ENCODE results near the gene SYN1.

The SYN1 gene

GRCh38 chrX:47572773-47573340 lies 46.8 kb downstream of the SYN1 start:
- DNase-seq (ENCODE audit: low spot score), result no peak

- DNase-seq (ENCODE audit: low spot score), result no peak
These were observed 47.8 kb downstream of the SYN1 start for GRCh38 chrX:47571896-47572295.

GRCh38 chrX:47571215-47571614 lies 48.4 kb downstream of the SYN1 start:
- no peak for DNase-seq (ENCODE audit: low spot score)

GRCh38 chrX:47570794-47571193 lies 48.9 kb downstream of the SYN1 start:
- no peak for DNase-seq (ENCODE audit: low spot score)

GRCh38 chrX:47568656-47569295 lies 50.9 kb downstream of the SYN1 start:
- peak; percentile 55 for DNase-seq (ENCODE audit: low spot score)

GRCh38 chrX:47566841-47567240 lies 52.8 kb downstream of the SYN1 start:
- no peak for DNase-seq (ENCODE audit: low spot score)

GRCh38 chrX:47564438-47565085 lies 55.1 kb downstream of the SYN1 start:
- no peak for DNase-seq (ENCODE audit: low spot score)

GRCh38 chrX:47563801-47564315 lies 55.8 kb downstream of the SYN1 start:
- DNase-seq (ENCODE audit: low spot score), result no peak

- DNase-seq (ENCODE audit: low spot score), result peak; percentile 41
These were observed 56.9 kb downstream of the SYN1 start for GRCh38 chrX:47562615-47563243.

- DNase-seq (ENCODE audit: low spot score), result no peak
These were observed 58.0 kb downstream of the SYN1 start for GRCh38 chrX:47561659-47562151.

- DNase-seq (ENCODE audit: low spot score), result peak; percentile 99
These were observed 58.6 kb downstream of the SYN1 start, which contains the start of gene ARAF for GRCh38 chrX:47560934-47561658. Gene ARAF, plus strand, starts transcription at chrX:47561205. Its CDS starts 1,763 bp downstream, at chrX:47562968.

- DNase-seq (ENCODE audit: low spot score), result peak; percentile 8
These were observed 59.3 kb downstream of the SYN1 start for GRCh38 chrX:47560179-47560933.

- no peak for DNase-seq (ENCODE audit: low spot score)
These were observed 61.2 kb downstream of the SYN1 start for GRCh38 chrX:47558436-47558835.

- peak; percentile 77 for DNase-seq (ENCODE audit: low spot score)
These were observed 63.5 kb downstream of the SYN1 start for GRCh38 chrX:47556045-47556623.

GRCh38 chrX:47543496-47543895 lies 76.2 kb downstream of the SYN1 start:
- no peak for DNase-seq (ENCODE audit: low spot score)

- no peak for DNase-seq (ENCODE audit: low spot score)
These were observed 78.7 kb downstream of the SYN1 start for GRCh38 chrX:47540754-47541538.

- no peak for DNase-seq (ENCODE audit: low spot score)
These were observed 79.8 kb downstream of the SYN1 start for GRCh38 chrX:47539860-47540259.

- DNase-seq (ENCODE audit: low spot score), result no peak
These were observed 89.6 kb downstream of the SYN1 start for GRCh38 chrX:47530049-47530448.

GRCh38 chrX:47529548-47529947 lies 90.1 kb downstream of the SYN1 start:
- no peak for DNase-seq (ENCODE audit: low spot score)

GRCh38 chrX:47523713-47524166 lies 95.9 kb downstream of the SYN1 start:
- no peak for DNase-seq (ENCODE audit: low spot score)

Measured in NAMALWA (cell line).